ENCODE data around the gene ENPP7.

GRCh38 chr17:79747508-79748294 lies 17.0 kb downstream of the ENPP7 start:
- no peak for TF ChIP-seq EP300 (IDR thresholded peaks at IDR 0.05)
- no peak for TF ChIP-seq CTCF (IDR thresholded peaks at IDR 0.05)
